ENCODE results near the gene CTNND2.

Gene CTNND2

GRCh38 chr5:11224436-11225187, 679.6 kb downstream of the CTNND2 start:
- DNase-seq, result no peak

- no peak for DNase-seq
These were observed 682.1 kb downstream of the CTNND2 start for GRCh38 chr5:11222169-11222568.

GRCh38 chr5:11214864-11215644, 689.2 kb downstream of the CTNND2 start:
- no peak for DNase-seq

- DNase-seq, result no peak
These were observed 691.5 kb downstream of the CTNND2 start for GRCh38 chr5:11212706-11213105.

- no peak for DNase-seq
These were observed 706.5 kb downstream of the CTNND2 start for GRCh38 chr5:11197726-11198125.

GRCh38 chr5:11191673-11192072, 712.6 kb downstream of the CTNND2 start:
- DNase-seq, result no peak

GRCh38 chr5:11182441-11183080, 721.7 kb downstream of the CTNND2 start:
- DNase-seq, result peak; percentile 24

- no peak for DNase-seq
These were observed 722.3 kb downstream of the CTNND2 start for GRCh38 chr5:11181940-11182339.

GRCh38 chr5:11180890-11181289, 723.4 kb downstream of the CTNND2 start:
- DNase-seq, result no peak

GRCh38 chr5:11177999-11178711, 726.1 kb downstream of the CTNND2 start:
- DNase-seq, result no peak

GRCh38 chr5:11174591-11174990, 729.7 kb downstream of the CTNND2 start:
- DNase-seq, result no peak

GRCh38 chr5:11172484-11172883, 731.8 kb downstream of the CTNND2 start:
- DNase-seq, result no peak

- DNase-seq, result no peak
These were observed 733.0 kb downstream of the CTNND2 start for GRCh38 chr5:11171236-11171635.

GRCh38 chr5:11166923-11167322, 737.3 kb downstream of the CTNND2 start:
- DNase-seq, result no peak

GRCh38 chr5:11164531-11165294, 739.5 kb downstream of the CTNND2 start:
- DNase-seq, result no peak

- DNase-seq, result no peak
These were observed 747.1 kb downstream of the CTNND2 start for GRCh38 chr5:11157132-11157531.

GRCh38 chr5:11153670-11154382, 750.4 kb downstream of the CTNND2 start:
- DNase-seq, result no peak

- no peak for DNase-seq
These were observed 751.9 kb downstream of the CTNND2 start for GRCh38 chr5:11152368-11152767.

GRCh38 chr5:11150976-11151375, 753.3 kb downstream of the CTNND2 start:
- no peak for DNase-seq

GRCh38 chr5:11148810-11149539, 755.3 kb downstream of the CTNND2 start:
- peak; percentile 57 for DNase-seq

- DNase-seq, result no peak
These were observed 758.1 kb downstream of the CTNND2 start for GRCh38 chr5:11146171-11146570.
